HS-5 (cell line): ENCODE data around the gene SLC26A6.

ENCODE experiments used
- DNase-seq: peaks from one replicate; pipeline ENCODE4 v3.0.0-alpha.2; 2012; ENCODE audit warnings: low read depth

The SLC26A6 gene

DNA sequence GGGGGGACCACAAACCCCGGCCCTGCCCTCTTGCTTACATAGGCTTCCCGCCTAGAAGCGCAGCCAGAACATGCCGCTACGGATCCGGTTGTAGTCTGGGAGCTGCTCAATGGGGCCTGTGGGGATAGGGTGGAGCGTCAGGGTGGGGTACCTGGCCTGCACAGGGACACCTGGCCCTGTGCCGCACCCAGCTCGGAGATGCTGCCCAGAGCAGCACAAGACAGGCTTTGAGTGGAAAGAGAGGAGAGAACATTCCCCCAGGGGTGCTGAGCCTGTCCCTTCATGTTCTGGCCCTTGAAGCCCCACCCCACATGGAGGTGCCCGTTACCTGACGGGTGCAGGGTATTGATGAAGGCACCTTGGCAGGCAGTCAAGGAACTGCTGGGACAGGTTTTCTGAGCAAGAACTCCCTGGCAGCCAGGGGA lies 36.2 kb downstream of the SLC26A6 start:
- DNase-seq: no peak

DNA sequence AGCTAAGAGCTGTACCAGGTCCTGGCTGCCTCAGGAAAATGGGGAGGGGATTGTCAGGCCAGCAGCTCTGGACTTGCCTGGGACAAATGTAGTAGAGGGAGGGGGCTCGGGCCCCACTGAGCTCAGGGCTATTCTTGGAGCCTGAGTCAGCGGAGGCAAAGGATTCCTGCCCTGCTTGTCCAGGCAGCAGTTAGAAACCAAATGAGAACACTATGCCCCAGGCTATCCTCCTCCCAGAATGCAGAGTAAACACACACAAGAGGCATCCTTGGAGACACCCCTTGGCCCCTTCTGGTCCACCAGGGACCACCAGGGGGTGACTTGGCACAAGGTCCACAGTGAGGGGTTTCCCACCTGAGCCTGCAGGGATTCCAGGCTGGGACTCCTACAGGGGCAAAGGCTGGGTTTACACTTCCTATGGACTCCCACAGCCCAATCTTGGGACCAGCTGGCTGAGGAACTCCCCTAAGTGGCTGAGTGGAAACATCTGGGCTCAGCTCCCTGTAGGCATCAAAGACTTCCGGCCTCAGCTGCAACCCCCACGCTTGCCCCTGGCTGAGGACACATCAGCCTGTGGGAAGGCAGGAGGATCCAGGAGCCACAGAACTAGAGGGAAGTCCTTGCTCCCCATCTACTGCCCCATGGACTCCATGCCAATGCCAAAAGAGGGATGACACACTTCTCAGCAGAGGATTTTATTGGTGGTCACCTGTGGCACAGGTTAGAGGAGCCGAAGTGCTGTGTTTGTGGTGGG lies 36.8 kb downstream of the SLC26A6 start:
- peak; percentile 75 for DNase-seq

DNA sequence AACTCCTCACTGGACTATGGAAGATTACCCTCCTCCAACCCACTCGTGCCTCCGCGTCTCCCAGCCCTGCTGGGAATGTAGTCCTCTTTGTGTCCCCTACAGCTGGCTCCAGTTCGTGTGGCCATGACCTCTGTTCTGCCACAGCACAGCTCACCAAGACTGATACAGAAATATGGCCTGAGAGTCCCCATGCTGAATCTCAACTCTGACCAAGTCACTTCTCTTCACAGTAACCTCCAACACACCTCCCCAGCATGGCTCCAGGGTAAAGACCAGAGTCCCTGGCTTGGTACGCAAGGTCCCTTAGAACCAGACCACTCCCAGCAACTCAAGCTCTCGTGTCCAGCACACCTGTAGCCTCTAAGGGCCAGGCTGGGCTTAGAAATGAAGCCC lies 37.9 kb downstream of the SLC26A6 start:
- no peak for DNase-seq

GRCh38 chr3:48596676-48597407 lies 38.4 kb downstream of the SLC26A6 start:
- no peak for DNase-seq

DNA sequence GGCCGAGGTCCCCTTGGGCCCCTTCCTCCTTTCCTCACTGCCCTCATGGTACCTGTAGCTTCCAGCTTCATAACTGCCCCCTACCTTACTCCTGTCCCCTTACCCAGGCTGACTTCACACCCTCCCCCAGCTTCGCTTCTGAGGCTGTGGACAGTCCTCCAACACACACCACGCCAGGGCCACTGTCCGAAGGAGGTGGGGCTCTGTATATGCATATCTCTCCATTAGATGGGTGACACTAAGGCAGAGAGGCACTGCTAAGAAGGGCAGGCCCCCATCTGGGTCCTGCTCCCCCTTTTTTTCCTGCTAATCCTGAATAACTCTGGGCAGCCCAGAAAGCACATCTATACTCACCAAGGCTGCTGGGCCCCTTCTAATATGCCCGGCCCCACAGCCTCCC lies 39.1 kb downstream of the SLC26A6 start:
- DNase-seq: no peak

DNA sequence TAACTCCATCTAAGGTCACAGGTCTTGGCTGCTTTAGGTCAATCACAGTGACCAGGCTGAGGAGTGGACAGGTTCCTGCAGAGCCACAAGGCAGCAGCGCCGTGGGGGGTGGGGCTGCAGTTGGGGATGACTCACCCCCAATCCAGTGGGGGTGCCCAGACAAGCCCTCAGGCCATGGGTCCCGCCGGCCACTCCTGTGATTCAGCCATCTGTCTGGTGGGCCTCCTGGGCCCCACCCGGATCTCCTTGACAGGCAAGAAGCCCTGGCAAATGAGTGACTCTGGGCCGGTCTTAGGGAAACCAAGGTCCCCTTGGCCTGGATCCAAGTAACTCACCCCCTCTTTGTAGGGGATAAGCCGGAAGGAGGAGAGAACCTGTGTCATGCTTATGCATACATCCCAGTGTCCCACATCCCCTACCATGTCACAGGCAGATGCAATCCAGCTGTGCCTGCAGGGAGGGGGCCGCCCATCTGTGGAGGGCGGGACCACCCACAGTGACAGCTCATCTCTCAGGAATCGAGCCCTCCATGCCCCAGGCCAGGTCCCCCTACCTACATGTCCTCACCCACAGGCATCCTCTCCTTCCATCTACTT lies 39.6 kb downstream of the SLC26A6 start:
- DNase-seq: peak; percentile 94

GRCh38 chr3:48595075-48595525 lies 40.2 kb downstream of the SLC26A6 start, which contains the start of gene COL7A1:
TSS of gene COL7A1 (minus strand) at chr3:48595329. CDS start at chr3:48595159, 170 bp downstream.
- no peak for DNase-seq

DNA sequence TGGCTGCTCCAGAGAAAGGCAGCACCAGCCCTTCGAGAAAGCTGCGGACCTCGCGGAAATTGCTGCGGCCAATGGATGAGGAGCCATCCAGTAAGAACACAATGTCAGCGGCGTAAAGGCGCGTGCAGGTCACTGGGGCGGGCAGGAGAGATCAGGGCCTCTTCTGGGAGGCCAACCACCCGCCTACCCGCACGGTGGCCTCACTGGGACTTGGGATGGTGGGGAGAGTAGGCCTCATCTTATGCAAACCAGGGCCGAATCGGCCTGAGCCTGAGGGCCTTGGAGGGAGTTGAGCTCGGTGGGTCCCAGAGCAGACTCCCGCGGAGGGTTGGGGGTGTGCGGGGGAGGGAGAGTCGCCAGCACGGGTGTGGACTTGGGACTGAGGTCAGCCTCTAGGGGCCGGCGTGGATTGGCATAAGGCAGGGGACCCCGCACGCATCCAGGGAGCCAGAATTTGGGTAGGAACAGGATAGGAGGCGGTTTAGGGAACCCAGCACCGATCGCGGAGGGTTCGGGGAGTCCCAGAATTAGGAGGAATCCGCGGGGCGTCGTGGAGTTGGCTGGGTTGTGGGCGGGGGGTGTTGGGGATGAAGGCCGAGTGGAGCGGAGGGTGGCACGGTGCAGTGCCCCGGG lies 40.7 kb downstream of the SLC26A6 start:
- DNase-seq: no peak

DNA sequence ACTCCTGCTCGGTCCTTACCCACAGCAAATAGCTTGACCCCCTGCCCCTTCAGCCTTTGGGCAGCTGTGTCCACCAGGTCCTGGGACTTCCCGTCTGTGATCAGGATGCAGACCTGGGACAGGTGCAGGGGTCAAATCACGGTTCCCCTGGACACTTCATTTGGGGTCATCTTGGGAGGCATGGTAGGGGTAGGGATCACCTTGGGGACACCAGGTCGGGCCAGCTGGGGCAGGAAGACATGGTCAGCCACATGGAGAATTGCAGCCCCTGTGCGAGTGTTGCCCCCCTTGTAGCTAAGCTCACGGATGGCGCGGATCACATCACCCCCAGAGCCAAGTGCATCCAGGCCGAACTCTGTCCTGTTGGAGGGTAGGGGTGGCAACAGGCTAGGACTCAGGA lies 41.9 kb downstream of the SLC26A6 start:
- no peak for DNase-seq

DNA sequence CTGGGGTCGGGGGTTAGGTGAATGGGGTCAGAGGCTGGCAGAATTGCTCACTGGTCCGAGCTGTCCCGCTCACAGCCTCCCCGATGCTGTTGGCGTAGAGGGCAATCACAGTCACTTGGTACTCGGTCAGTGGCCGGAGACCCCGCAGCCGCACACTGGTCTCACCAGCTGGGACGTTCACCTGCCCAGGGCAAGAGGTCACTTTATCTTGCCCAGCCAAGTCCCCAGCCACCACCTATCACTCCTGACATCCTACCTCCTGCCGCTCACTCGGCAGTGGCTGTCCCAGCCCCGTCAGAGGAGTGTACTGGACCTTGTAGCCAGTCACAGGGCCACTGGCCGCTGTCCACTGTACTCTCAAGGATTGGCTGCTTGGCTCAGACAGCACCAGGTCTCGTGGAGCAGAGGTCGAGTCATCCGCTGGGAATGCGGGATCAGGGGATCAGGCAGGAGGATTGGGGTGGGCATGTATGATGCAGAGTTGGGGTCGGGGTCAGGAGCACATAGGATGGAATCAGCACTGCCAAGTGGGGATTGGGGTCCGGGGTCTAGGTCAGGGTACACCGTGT lies 42.7 kb downstream of the SLC26A6 start:
- DNase-seq: no peak

GRCh38 chr3:48591886-48592518 lies 43.3 kb downstream of the SLC26A6 start:
- no peak for DNase-seq

GRCh38 chr3:48591436-48591835 lies 43.8 kb downstream of the SLC26A6 start:
- no peak for DNase-seq

- no peak for DNase-seq
These were observed 47.0 kb downstream of the SLC26A6 start for GRCh38 chr3:48588230-48588629.

- no peak for DNase-seq
These were observed 47.6 kb downstream of the SLC26A6 start for GRCh38 chr3:48587686-48588085.

GRCh38 chr3:48585411-48585810 lies 49.9 kb downstream of the SLC26A6 start:
- no peak for DNase-seq

GRCh38 chr3:48584836-48585235 lies 50.4 kb downstream of the SLC26A6 start:
- DNase-seq: no peak

GRCh38 chr3:48581621-48582481 lies 53.4 kb downstream of the SLC26A6 start:
- no peak for DNase-seq

GRCh38 chr3:48576647-48577046 lies 58.6 kb downstream of the SLC26A6 start:
- no peak for DNase-seq
